LHCN-M2 (cell line): ENCODE results near the gene KCNK18. TPM values are rescaled to one million over a fixed set of nuclear protein-coding genes. Genes with fewer than 3 reads are reported as not detected.

Source experiments
- DNase-seq: peaks from one replicate; pipeline ENCODE4 v3.0.0-alpha.2; 2012; ENCODE audit warnings: low read depth
- polyA plus RNA-seq: library from polyadenylated mRNA; unstranded; fragments of >200 nt; gene quantifications from one replicate; pipeline ENCODE4 v1.2.1, GENCODE V29; 2012; ENCODE audit warnings: missing spikeins
- total RNA-seq: library from RNA; depleted of rRNA; stranded (reverse); fragments of >200 nt; gene quantifications from 2 replicates; pipeline ENCODE4 v1.2.3, GENCODE V29; 2014; rRNA removed

KCNK18 gene
- total RNA-seq = not detected in 2 replicates
- not detected for polyA plus RNA-seq

GRCh38 chr10:117197189-117197588 is at the start of gene KCNK18:
KCNK18 (plus strand) TSS chr10:117197489; CDS start chr10:117197489, 0 bp downstream.
- no peak for DNase-seq

DNA sequence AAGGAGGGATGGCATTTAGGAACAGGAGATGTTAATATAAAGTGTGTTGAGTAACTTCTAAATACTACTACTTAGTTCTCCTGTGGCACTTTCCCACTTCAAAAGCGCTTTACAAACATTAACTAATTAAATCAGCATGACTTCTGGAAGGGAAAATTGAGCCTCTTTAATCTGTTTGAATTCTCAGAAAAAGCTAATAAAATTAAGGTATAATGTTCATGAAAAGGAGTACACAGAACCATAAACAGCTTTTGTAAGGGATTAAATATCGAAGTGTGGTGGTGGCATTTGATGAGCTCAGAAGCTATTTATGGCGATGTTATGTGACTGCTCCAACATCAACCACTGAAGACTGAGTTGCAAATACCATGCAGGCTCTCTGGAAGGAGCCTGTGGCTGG is 49.0 kb upstream of the KCNK18 start:
- no peak for DNase-seq

DNA sequence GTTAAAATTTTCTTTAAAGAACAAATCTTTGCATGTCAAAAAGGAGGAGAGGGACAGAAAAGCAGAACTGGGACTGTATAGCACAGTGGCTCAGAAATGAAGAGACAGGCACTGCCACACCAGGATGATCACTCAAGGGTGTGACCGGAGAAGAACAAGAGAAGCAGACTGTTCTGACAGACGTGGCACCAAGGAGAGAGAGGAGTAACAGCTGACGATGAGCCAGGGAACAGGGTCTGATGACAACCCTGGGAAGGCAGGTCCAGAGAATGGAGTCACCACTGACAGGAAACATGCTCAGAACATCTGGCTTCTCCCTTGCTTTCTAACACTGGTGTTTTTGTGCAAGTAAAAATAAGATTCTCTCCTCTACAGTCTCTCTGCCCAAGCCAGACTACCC is 44.6 kb upstream of the KCNK18 start:
- peak; percentile 42 for DNase-seq

- DNase-seq = no peak
Observed at GRCh38 chr10:117158297-117158696, 39.0 kb upstream of the KCNK18 start.

DNA sequence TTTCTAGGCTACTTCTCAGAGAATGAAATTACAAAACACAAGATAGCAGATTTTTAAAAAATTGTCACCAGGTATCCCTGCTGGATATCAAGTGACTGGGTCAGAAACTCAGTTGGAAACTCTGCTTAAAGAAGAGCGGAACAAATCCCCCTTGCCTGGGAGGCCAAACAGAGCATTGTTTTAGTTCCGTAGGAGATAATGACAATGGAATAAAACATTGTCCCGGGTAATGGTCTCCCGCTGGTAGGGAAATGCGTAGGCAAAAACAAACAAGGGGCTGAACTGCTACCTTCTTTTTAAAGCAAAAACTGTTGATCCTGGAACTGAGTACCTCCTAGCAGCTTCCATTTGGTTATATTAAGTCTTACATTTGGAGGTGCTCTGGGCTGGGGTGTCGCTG is 37.9 kb upstream of the KCNK18 start:
- DNase-seq = no peak

GRCh38 chr10:117160567-117160966 is 36.7 kb upstream of the KCNK18 start:
- DNase-seq = no peak

DNA sequence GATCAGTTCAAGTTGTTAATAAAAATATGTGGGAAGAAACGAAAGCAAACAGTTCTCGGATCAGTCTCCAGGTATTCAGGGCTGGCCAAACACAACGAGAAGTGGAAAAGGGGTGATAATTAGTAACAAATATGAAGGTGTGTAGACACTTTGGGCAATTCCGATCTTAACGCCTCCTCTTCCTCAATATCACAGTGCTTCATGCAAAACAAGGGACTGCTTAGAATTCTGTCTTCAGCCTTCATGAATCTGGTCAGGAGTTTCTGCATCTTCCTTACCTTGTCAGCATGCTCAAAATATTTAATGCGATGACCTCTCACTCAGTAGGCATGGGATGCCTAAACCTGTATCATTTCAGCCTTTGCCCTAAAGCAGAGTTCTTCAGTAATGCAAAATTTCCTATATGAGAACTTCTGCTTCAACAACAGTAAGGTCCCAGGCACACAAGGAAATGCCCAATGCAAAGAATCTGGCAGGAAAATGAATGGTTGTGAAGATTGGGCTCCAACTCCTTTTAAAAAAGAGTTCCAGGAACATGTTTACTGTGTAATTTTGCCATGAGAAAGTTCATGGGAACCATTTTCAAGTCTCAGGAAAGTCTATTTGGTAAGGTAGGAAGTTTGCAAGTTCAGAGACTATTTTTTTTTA is 35.8 kb upstream of the KCNK18 start:
- no peak for DNase-seq

DNA sequence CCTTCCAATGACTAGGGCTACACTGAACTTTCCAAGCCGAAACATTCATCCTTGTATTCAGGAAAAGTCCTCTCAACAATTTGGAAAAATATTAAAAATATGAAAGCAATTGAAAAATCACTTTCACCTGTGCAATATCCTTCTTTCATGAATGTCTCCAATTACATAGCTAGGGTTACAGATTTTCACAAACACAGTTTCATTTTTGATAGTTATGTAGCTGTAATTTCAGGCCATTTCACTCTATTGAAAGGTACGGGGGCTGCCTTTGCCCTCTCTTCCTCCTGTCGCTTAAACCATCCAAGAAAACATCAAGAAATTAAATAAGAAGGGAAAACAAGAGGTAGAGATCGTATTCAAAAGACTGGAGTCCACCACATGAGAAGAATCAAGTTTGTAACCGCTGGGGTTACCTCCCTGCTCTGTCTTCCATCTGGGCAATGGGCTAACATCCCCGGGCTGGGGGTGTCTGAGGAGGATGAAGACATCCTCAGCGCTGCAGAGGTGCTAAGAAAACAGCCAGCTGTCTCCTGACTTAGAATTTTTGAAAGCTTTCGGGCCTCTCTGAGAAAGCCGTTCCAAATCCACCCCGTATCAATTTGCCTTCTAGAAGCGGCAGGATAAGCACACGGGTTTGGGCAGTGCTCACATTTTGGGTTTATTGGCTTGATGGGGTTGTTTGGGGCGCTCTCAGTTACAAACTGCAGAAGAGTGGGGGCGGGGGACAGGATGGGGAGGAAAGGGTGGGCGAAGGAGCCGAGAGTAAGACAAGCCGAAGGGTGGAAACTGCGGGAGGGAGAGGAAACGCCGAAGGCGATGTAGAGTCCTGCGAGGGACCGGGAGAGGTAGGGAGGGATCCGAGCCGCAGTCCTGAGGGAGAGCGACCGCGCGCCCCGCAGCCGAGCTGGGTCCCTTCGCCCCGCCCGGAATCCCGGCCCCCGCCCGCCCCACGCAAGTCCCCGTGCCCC is 34.9 kb upstream of the KCNK18 start:
- DNase-seq = no peak

- DNase-seq = no peak
Observed at GRCh38 chr10:117163061-117163953, 34.0 kb upstream of the KCNK18 start.

GRCh38 chr10:117163954-117164548 is 33.2 kb upstream of the KCNK18 start:
- no peak for DNase-seq

GRCh38 chr10:117164592-117165537 is 32.4 kb upstream of the KCNK18 start:
- DNase-seq = no peak

DNA sequence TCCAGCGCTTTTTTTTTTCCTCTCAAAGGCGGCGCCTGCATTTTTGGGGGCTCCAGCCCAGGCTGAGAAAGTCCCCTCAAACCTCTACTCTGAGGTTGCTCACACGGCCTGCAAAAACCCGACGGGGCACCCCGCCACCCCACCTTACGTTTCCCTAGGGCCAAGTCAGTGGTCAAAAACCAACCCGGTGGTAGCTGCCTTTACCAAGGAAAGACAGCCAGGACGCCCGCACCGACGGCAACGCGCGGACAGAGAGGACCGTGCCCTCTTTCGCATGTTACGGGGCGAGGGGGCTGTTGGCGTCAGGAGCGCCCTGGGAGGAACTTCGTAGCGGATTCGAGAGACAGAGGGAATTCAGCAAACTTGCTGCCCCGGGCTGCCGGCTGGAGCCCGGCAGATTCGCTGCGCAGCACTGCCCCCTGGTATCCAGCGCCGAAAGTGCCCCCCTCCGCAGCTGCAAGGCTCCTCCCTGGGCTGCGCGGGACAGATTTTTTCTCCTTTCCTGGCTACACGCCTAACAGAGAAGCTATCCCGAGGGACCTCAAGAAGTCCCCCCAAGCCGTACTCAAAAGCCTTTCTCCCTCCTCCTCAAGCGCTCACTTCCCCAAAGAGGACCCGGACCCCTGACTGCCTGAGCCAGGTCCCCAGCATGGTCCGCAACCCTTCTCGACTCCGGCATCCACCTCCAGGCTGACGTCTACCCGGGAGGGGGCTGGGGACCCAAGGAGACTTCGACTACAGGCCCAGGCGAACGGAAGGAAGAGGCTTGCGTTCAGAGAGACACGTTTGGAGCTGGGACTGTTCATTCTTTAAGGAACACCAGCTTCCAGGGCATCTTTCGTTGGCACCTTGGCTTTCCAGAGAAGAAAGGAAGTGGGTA is 31.5 kb upstream of the KCNK18 start:
- DNase-seq = peak; percentile 34

- no peak for DNase-seq
Observed at GRCh38 chr10:117166418-117167345, 30.6 kb upstream of the KCNK18 start.

DNA sequence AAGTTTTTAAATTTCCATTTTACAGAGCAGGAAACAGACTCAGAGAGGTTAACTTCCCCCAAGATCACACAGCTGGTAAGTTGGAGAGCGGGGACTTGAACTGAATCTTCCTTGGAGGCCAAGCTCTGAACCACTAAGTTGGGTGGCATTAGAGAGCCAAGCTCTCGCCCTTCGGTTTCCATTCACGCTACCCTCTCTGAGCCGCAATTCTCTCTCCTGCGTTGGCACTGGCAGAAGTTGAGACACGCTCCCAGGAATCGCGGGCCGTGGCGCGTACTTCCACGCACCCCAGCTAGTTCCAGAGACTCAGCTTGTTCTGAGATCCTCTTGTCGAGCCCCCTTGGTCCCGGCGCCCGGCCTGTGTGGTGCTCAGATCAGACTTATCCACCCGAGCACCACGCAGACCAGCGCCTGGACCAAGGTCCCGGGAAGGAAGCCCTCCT is 29.9 kb upstream of the KCNK18 start:
- DNase-seq = no peak

DNA sequence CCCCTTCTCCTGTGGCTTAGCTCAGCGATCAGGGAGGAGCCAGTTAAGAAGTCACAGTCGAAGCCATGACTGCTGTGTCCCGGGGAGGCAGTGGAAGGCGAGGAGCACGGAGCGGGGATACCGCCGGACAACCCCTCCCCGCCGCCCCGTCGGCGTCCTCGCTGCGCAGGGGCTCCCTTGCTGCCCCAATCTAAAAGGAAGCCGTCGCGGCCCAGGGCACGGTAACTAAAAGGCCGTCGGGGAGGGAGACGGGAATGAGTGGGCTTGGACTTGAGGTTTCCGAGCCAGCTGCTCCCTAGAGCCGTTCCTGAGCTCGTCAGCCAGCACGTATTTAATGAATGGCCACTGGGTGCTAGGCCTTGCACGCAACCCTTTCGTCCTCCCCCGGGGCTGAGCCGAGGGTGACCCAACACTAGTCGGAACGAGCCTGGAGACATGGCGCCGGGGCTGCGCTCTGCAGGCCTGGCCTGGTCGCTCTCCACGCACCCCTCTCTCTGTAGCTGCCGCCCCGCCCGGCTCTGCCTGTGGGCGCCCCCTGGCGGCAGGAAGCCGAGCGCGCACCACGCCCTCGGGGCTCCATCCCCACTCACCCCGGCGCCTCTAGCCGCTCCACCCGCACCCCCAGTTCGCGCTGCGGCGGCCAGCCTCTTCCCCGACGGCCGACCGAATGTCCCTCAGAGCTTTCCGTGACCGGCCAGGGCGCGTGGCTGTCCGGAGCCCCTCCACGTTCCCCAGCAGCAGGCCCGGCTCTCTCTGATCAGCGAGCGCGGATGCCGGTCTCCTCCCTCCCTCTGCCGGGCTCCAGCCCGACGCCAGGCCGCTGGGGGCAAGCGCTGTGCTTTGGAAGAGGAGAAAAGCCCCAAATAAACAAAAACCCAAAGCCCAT is 29.3 kb upstream of the KCNK18 start:
- peak; percentile 27 for DNase-seq

GRCh38 chr10:117168729-117169128 is 28.6 kb upstream of the KCNK18 start:
- DNase-seq = no peak

- DNase-seq = peak; percentile 25
Observed at GRCh38 chr10:117169480-117169879, 27.8 kb upstream of the KCNK18 start.
